ENCODE results near the gene WWOX. TPM values are rescaled to one million over a fixed set of nuclear protein-coding genes. Genes with fewer than 3 reads are reported as not detected.

WWOX gene
- total and polyA plus RNA-seq, 2 of the 13 experiments (the other 11 are each of a cell fraction or from before 2014, with no cell fraction given): 9.1 to 37.4 TPM

- Histone ChIP-seq H3K9me3 (ENCODE audit: low read length) (no peaks in the 10 kb centered on the region), H2AFZ (ENCODE audit: low read length) (no peak overlapping the region), H3K9ac (ENCODE audit: insufficient read depth, low read depth, low read length) (no peak overlapping the region), H3K36me3 (replicated peaks in 1 of 2; ENCODE audit: control insufficient read depth in 1 of 2, insufficient read depth in 2 of 2, low read length in 2 of 2) (no peaks in the 10 kb centered on the region), H3K79me2 (ENCODE audit: insufficient read depth, low read length) (no peaks in the 10 kb centered on the region), H3K4me3 (replicated peaks in 1 of 3; ENCODE audit: insufficient read depth in 1 of 3, low read depth in 2 of 3, low read length in 3 of 3) (no peak overlapping the region), H3K27ac (ENCODE audit: extremely low read length, insufficient read depth, low read length) (no peak overlapping the region), H3K27me3 (ENCODE audit: control insufficient read depth in 1 of 2, insufficient read depth in 2 of 2, low read length in 2 of 2) (no peaks in the 10 kb centered on the region), H3K4me1 (ENCODE audit: insufficient read depth, low read length) (no peaks in the 10 kb centered on the region), H3K4me2 (ENCODE audit: low read depth, low read length) (no peak overlapping the region), H4K20me1 (ENCODE audit: insufficient read depth, low read length) (no peaks in the 10 kb centered on the region)
- DNase-seq (ENCODE audit: low spot score): no peak
- WGBS (ENCODE audit: low lambda C conversion rate): 93% methylated on average over 8 of the region's 8 CpGs
- ATAC-seq: no peak
- no TSS peak for BruUV-seq (replicated peaks)
- intact Hi-C loops (cut with micrococcal nuclease; ENCODE audit: unreplicated experiment) (no loop called here), in situ Hi-C loops (cut with HindIII; ENCODE audit: extremely low pct_ligation_motif_present, low pct_unique_long_range_greater_than_20kb) (no loop called here)
- no peak for FAIRE-seq
- TF ChIP-seq TIGD3 (CRISPR knock-in tag; IDR thresholded peaks at IDR 0.05; ENCODE audit: borderline replicate concordance) (no peak), TSC22D2 (CRISPR knock-in tag; IDR thresholded peaks at IDR 0.05; ENCODE audit: borderline replicate concordance) (no peak), PRMT3 (CRISPR knock-in tag; IDR thresholded peaks at IDR 0.05; ENCODE audit: borderline replicate concordance, low read depth) (no peak)
- CTCF ChIA-PET (ENCODE audit: low intra/inter-chr PET ratio, low total read pairs): no interaction called here
- POLR2A ChIA-PET: no interaction called here
These were observed 472.0 kb downstream of the WWOX start for GRCh38 chr16:78571434-78571833.

- 90% methylated on average over 5 of the region's 5 CpGs for WGBS (ENCODE audit: low lambda C conversion rate)
- intact Hi-C loops (cut with micrococcal nuclease; ENCODE audit: unreplicated experiment): no loop called here
- no TSS peak for BruUV-seq (replicated peaks)
These were observed 472.5 kb downstream of the WWOX start for GRCh38 chr16:78571898-78572358.

More at GRCh38 chr16:78571898-78572358, 472.5 kb downstream of the WWOX start:
- in situ Hi-C loops (cut with HindIII; ENCODE audit: extremely low pct_ligation_motif_present, low pct_unique_long_range_greater_than_20kb): no loop called here
- Histone ChIP-seq H3K9me3 (ENCODE audit: low read length) (no peaks in the 10 kb centered on the region), H2AFZ (ENCODE audit: low read length) (no peak overlapping the region), H3K4me1 (ENCODE audit: insufficient read depth, low read length) (no peaks in the 10 kb centered on the region), H3K27ac (ENCODE audit: extremely low read length, insufficient read depth, low read length) (no peak overlapping the region), H3K4me2 (ENCODE audit: low read depth, low read length) (no peak overlapping the region), H3K9ac (ENCODE audit: insufficient read depth, low read depth, low read length) (no peak overlapping the region), H3K27me3 (ENCODE audit: control insufficient read depth in 1 of 2, insufficient read depth in 2 of 2, low read length in 2 of 2) (no peaks in the 10 kb centered on the region), H4K20me1 (ENCODE audit: insufficient read depth, low read length) (no peaks in the 10 kb centered on the region), H3K79me2 (ENCODE audit: insufficient read depth, low read length) (no peaks in the 10 kb centered on the region), H3K36me3 (replicated peaks in 1 of 2; ENCODE audit: control insufficient read depth in 1 of 2, insufficient read depth in 2 of 2, low read length in 2 of 2) (no peaks in the 10 kb centered on the region), H3K4me3 (replicated peaks in 1 of 3; ENCODE audit: insufficient read depth in 1 of 3, low read depth in 2 of 3, low read length in 3 of 3) (no peak overlapping the region)
- no peak for ATAC-seq
- POLR2A ChIA-PET: no interaction called here
- TF ChIP-seq HMGA1 (CRISPR knock-in tag; conservative IDR thresholded peaks at IDR 0.05): no peak
- TF ChIP-seq CEBPB (IDR thresholded peaks at IDR 0.05; ENCODE audit: borderline replicate concordance, low read depth, low read length): peak; percentile 79; the same call in 1 of the 2 replicates
- CTCF ChIA-PET (ENCODE audit: low intra/inter-chr PET ratio, low total read pairs): no interaction called here
- DNase-seq (ENCODE audit: low spot score): no peak
- no peak for FAIRE-seq
